HG03342 (cell line): ENCODE measurements around the gene WIPI1.

ENCODE experiments used
- ATAC-seq: cut with Tn5 transposase; IDR thresholded peaks from one replicate; pipeline ENCODE4 v1.9.1; 2021; ENCODE audit warnings: mild to moderate bottlenecking, moderate library complexity; ENCODE audit not compliant: unreplicated experiment

Gene WIPI1

GRCh38 chr17:68461122-68461539, 3.8 kb upstream of the WIPI1 start:
- ATAC-seq = no peak

- ATAC-seq = no peak
Observed at GRCh38 chr17:68460715-68461114, 3.4 kb upstream of the WIPI1 start.

GRCh38 chr17:68460146-68460545, 2.9 kb upstream of the WIPI1 start:
- ATAC-seq = no peak

- ATAC-seq = no peak
Observed at GRCh38 chr17:68459037-68459639, 1.8 kb upstream of the WIPI1 start.

GRCh38 chr17:68458260-68459036, 1.2 kb upstream of the WIPI1 start:
- ATAC-seq = no peak

GRCh38 chr17:68457539-68458259, 403 bp upstream of the WIPI1 start:
- peak; percentile 79 for ATAC-seq

GRCh38 chr17:68456339-68457167, 743 bp downstream of the WIPI1 start:
- no peak for ATAC-seq

- no peak for ATAC-seq
Observed at GRCh38 chr17:68455901-68456338, 1.4 kb downstream of the WIPI1 start.

GRCh38 chr17:68453991-68454665, 3.2 kb downstream of the WIPI1 start:
- no peak for ATAC-seq

- ATAC-seq = no peak
Observed at GRCh38 chr17:68452724-68453290, 4.5 kb downstream of the WIPI1 start.

- no peak for ATAC-seq
Observed at GRCh38 chr17:68451670-68452354, 5.5 kb downstream of the WIPI1 start.

GRCh38 chr17:68450801-68451200, 6.5 kb downstream of the WIPI1 start:
- ATAC-seq = no peak

- ATAC-seq = no peak
Observed at GRCh38 chr17:68450391-68450790, 6.9 kb downstream of the WIPI1 start.

GRCh38 chr17:68449021-68449739, 8.1 kb downstream of the WIPI1 start:
- ATAC-seq = no peak

- ATAC-seq = no peak
Observed at GRCh38 chr17:68446626-68447041, 10.7 kb downstream of the WIPI1 start.

GRCh38 chr17:68445671-68446070, 11.6 kb downstream of the WIPI1 start:
- no peak for ATAC-seq

GRCh38 chr17:68443972-68444464, 13.3 kb downstream of the WIPI1 start:
- no peak for ATAC-seq

- no peak for ATAC-seq
Observed at GRCh38 chr17:68441070-68441770, 16.1 kb downstream of the WIPI1 start.
